Measurements from ENCODE around the gene ZFYVE1. TPM values are rescaled to one million over a fixed set of nuclear protein-coding genes. Genes with fewer than 3 reads are reported as not detected.

The ZFYVE1 gene
- total RNA-seq, 1 donor: 30.8 TPM

GRCh38 chr14:72996916-72997315 is 30.0 kb downstream of the ZFYVE1 start:
- Histone ChIP-seq H3K27ac (ENCODE audit: low read depth, low read length) (no peak overlapping the region), H3K27me3 (ENCODE audit: insufficient read depth, low read length) (no peaks in the 10 kb centered on the region), H3K9me3 (ENCODE audit: low read depth, low read length) (no peaks in the 10 kb centered on the region), H3K4me2 (ENCODE audit: insufficient read depth, low read length) (no peak overlapping the region), H3K79me2 (ENCODE audit: insufficient read depth, low read length) (peaks cover 32% of the 10 kb centered on the region), H4K20me1 (ENCODE audit: insufficient read depth, low read length) (peaks cover 8% of the 10 kb centered on the region), H2AFZ (ENCODE audit: low read length) (no peak overlapping the region), H3K36me3 (ENCODE audit: insufficient read depth, low read length) (peaks cover 29% of the 10 kb centered on the region), H3K4me3 (ENCODE audit: insufficient read depth, low read length) (no peak overlapping the region), H3K4me1 (ENCODE audit: insufficient read depth, low read length) (peaks cover under 1% of the 10 kb centered on the region)
- TF ChIP-seq CTCF (IDR thresholded peaks at IDR 0.05; ENCODE audit: extremely low read depth, low read depth, low read length): no peak
- DNase-seq (ENCODE audit: insufficient read length, low spot score, missing footprints): no peak

- H3K4me1 ChIP-seq (ENCODE audit: insufficient read depth, low read length): no peaks in the 10 kb centered on the region
- H4K20me1 ChIP-seq (ENCODE audit: insufficient read depth, low read length): no peaks in the 10 kb centered on the region
- DNase-seq (ENCODE audit: insufficient read length, low spot score, missing footprints): no peak
- no peak overlapping the region for H3K4me2 ChIP-seq (ENCODE audit: insufficient read depth, low read length)
- no peak overlapping the region for H3K4me3 ChIP-seq (ENCODE audit: insufficient read depth, low read length)
- no peaks in the 10 kb centered on the region for H3K27me3 ChIP-seq (ENCODE audit: insufficient read depth, low read length)
- TF ChIP-seq CTCF (IDR thresholded peaks at IDR 0.05; ENCODE audit: extremely low read depth, low read depth, low read length): no peak
- H3K79me2 ChIP-seq (ENCODE audit: insufficient read depth, low read length): peaks cover 2% of the 10 kb centered on the region
- H3K36me3 ChIP-seq (ENCODE audit: insufficient read depth, low read length): peaks cover 20% of the 10 kb centered on the region
- no peak overlapping the region for H2AFZ ChIP-seq (ENCODE audit: low read length)
- no peaks in the 10 kb centered on the region for H3K9me3 ChIP-seq (ENCODE audit: low read depth, low read length)
- no peak overlapping the region for H3K27ac ChIP-seq (ENCODE audit: low read depth, low read length)
Measured at GRCh38 chr14:72990171-72990570, 36.7 kb downstream of the ZFYVE1 start.

- Histone ChIP-seq H4K20me1 (ENCODE audit: insufficient read depth, low read length) (no peaks in the 10 kb centered on the region), H3K4me1 (ENCODE audit: insufficient read depth, low read length) (no peaks in the 10 kb centered on the region), H3K27ac (ENCODE audit: low read depth, low read length) (no peak overlapping the region), H3K4me3 (ENCODE audit: insufficient read depth, low read length) (no peak overlapping the region), H2AFZ (ENCODE audit: low read length) (no peak overlapping the region), H3K27me3 (ENCODE audit: insufficient read depth, low read length) (no peaks in the 10 kb centered on the region), H3K4me2 (ENCODE audit: insufficient read depth, low read length) (no peak overlapping the region), H3K36me3 (ENCODE audit: insufficient read depth, low read length) (peaks cover 7% of the 10 kb centered on the region), H3K79me2 (ENCODE audit: insufficient read depth, low read length) (peaks cover 2% of the 10 kb centered on the region), H3K9me3 (ENCODE audit: low read depth, low read length) (no peaks in the 10 kb centered on the region)
- no peak for DNase-seq (ENCODE audit: insufficient read length, low spot score, missing footprints)
- no peak for TF ChIP-seq CTCF (IDR thresholded peaks at IDR 0.05; ENCODE audit: extremely low read depth, low read depth, low read length)
Measured at GRCh38 chr14:72986857-72987256, 40.0 kb downstream of the ZFYVE1 start.

- Histone ChIP-seq H3K27ac (ENCODE audit: low read depth, low read length) (no peak overlapping the region), H4K20me1 (ENCODE audit: insufficient read depth, low read length) (no peaks in the 10 kb centered on the region), H3K4me3 (ENCODE audit: insufficient read depth, low read length) (no peak overlapping the region), H3K9me3 (ENCODE audit: low read depth, low read length) (no peaks in the 10 kb centered on the region), H3K4me1 (ENCODE audit: insufficient read depth, low read length) (no peaks in the 10 kb centered on the region), H3K79me2 (ENCODE audit: insufficient read depth, low read length) (peaks cover 2% of the 10 kb centered on the region), H3K36me3 (ENCODE audit: insufficient read depth, low read length) (peaks cover 11% of the 10 kb centered on the region), H2AFZ (ENCODE audit: low read length) (no peak overlapping the region), H3K4me2 (ENCODE audit: insufficient read depth, low read length) (no peak overlapping the region), H3K27me3 (ENCODE audit: insufficient read depth, low read length) (no peaks in the 10 kb centered on the region)
- DNase-seq (ENCODE audit: insufficient read length, low spot score, missing footprints): no peak
- TF ChIP-seq CTCF (IDR thresholded peaks at IDR 0.05; ENCODE audit: extremely low read depth, low read depth, low read length): no peak
Measured at GRCh38 chr14:72986214-72986613, 40.7 kb downstream of the ZFYVE1 start.

Measured in osteoblast (primary cell).